HepG2 (cell line): ENCODE data around the gene ZNF74. TPM values are rescaled to one million over a fixed set of nuclear protein-coding genes. Genes with fewer than 3 reads are reported as not detected.

Source experiments
- BCL3 ChIP-seq: sonication (generic); formaldehyde crosslinking; IDR thresholded peaks from 2 replicates; pipeline ENCODE4 v1.5.1; 2020; ENCODE audit warnings: mild to moderate bottlenecking, missing genetic modification reagents, moderate library complexity
- GABPA ChIP-seq, 2 experiments: IDR thresholded peaks; 2 replicates each; pipeline ENCODE4 v1.6.1; 2011 to 2016; ENCODE audit warnings: low read depth in 2 of 2, low read length in 1 of 2, missing biosample characterization in 1 of 2, missing genetic modification characterization in 1 of 2
- HNRNPLL ChIP-seq: fragments of 200-400 bp; formaldehyde crosslinking; IDR thresholded peaks from 2 replicates; pipeline ENCODE4 v1.6.1; 2017; ENCODE audit warnings: mild to moderate bottlenecking, low read depth, low read length; ENCODE audit not compliant: poor library complexity, severe bottlenecking
- MAZ ChIP-seq, 2 experiments: sonication (generic) in 1 of 2; formaldehyde crosslinking in 1 of 2; IDR thresholded peaks; 2 replicates each; pipeline versions ENCODE4 v1.5.0 to v1.6.1; 2012 to 2020; ENCODE audit warnings: low read depth in 2 of 2, mild to moderate bottlenecking in 2 of 2, borderline replicate concordance in 1 of 2, improper control_type of control experiment in 1 of 2, low read length in 1 of 2, missing genetic modification reagents in 1 of 2, moderate library complexity in 1 of 2
- MXD3 ChIP-seq: IDR thresholded peaks from 2 replicates; pipeline ENCODE4 v1.6.1; 2016; ENCODE audit warnings: mild to moderate bottlenecking, missing biosample characterization, missing genetic modification reagents
- NFE2L1 ChIP-seq: sonication (generic); formaldehyde crosslinking; IDR thresholded peaks from 2 replicates; pipeline ENCODE4 v1.4.0; 2020; ENCODE audit warnings: missing genetic modification reagents, mild to moderate bottlenecking, borderline replicate concordance
- NR0B2 ChIP-seq: sonication (generic); formaldehyde crosslinking; IDR thresholded peaks from 2 replicates; pipeline ENCODE4 v1.4.0; 2020; ENCODE audit warnings: mild to moderate bottlenecking, missing genetic modification reagents
- PHF8 ChIP-seq: sonication (generic); formaldehyde crosslinking; IDR thresholded peaks from 2 replicates; pipeline ENCODE4 v1.5.0; 2020; ENCODE audit warnings: missing genetic modification reagents
- PLSCR1 ChIP-seq: sonication (generic); formaldehyde crosslinking; IDR thresholded peaks from 2 replicates; pipeline ENCODE4 v1.5.0; 2020; ENCODE audit warnings: missing genetic modification reagents, mild to moderate bottlenecking, borderline replicate concordance
- ZBTB33 ChIP-seq: sonication (generic); formaldehyde crosslinking; IDR thresholded peaks from 2 replicates; pipeline ENCODE4 v1.4.0; 2020; ENCODE audit warnings: missing genetic modification reagents
- ZBTB38 ChIP-seq: sonication (generic); formaldehyde crosslinking; IDR thresholded peaks from 2 replicates; pipeline ENCODE4 v1.5.1; 2020; ENCODE audit warnings: mild to moderate bottlenecking, missing genetic modification reagents
- ZFP91 ChIP-seq: sonication (generic); formaldehyde crosslinking; IDR thresholded peaks from 2 replicates; pipeline ENCODE4 v1.9.0; 2022; ENCODE audit warnings: missing genetic modification reagents, mild to moderate bottlenecking, borderline replicate concordance
- ZNF687 ChIP-seq: sonication (generic); formaldehyde crosslinking; IDR thresholded peaks from 2 replicates; pipeline ENCODE4 v1.5.1; 2020; ENCODE audit warnings: mild to moderate bottlenecking, missing genetic modification reagents, moderate library complexity
- ZNF891 ChIP-seq: sonication (generic); formaldehyde crosslinking; IDR thresholded peaks from 2 replicates; pipeline ENCODE4 v1.5.0; 2020; ENCODE audit warnings: mild to moderate bottlenecking, missing genetic modification reagents
- polyA plus RNA-seq, 8 experiments: library from polyadenylated mRNA; depleted of rRNA in 3 of 8; stranded (reverse) in 7 of 8; unstranded in 1 of 8; fragments of >200 nt; fragmentation: Illumina TruSeq in 4 of 8; extraction: Trizol in 4 of 8; gene quantifications; 2 replicates each; pipeline versions ENCODE4 v1.2.1 to v1.2.3, GENCODE V29; 2011 to 2016; ENCODE audit warnings: low read depth in 4 of 8, missing spikeins in 1 of 8, mixed read lengths in 1 of 8; ENCODE audit not compliant: insufficient read depth in 1 of 8
- total RNA-seq, 5 experiments: library from RNA; depleted of rRNA; stranded (reverse); fragments of >200 nt; fragmentation: Illumina TruSeq; extraction: Trizol; gene quantifications; 2 replicates each; pipeline ENCODE4 v1.2.3, GENCODE V29; 2016; ENCODE audit warnings: low read depth in 1 of 5

The ZNF74 gene
- total and polyA plus RNA-seq, 2 of the 13 experiments (the other 11 are each of a cell fraction or from before 2014, with no cell fraction given): 6.3 to 9.1 TPM

- TF ChIP-seq ZNF687 (CRISPR knock-in tag): peak; percentile 13; the same call in 1 of the 2 replicates
- TF ChIP-seq MAZ (IDR thresholded peaks at IDR 0.05; ENCODE audit: borderline replicate concordance, low read depth, low read length): peak; percentile 50; the same call in 1 of the 2 replicates
- peak; percentile 22; the same call in 1 of the 2 replicates for TF ChIP-seq MAZ (CRISPR knock-in tag; IDR thresholded peaks at IDR 0.05; ENCODE audit: low read depth)
- peak; percentile 62 for TF ChIP-seq GABPA (IDR thresholded peaks at IDR 0.05; ENCODE audit: low read depth, low read length)
- no peak for TF ChIP-seq GABPA (CRISPR knock-in tag; IDR thresholded peaks at IDR 0.05; ENCODE audit: low read depth)
- TF ChIP-seq PHF8: 0 out of 2 replicates have a peak, but pooled peaks have one; percentile 25
- TF ChIP-seq ZFP91: peak; percentile 15; the same call in 1 of the 2 replicates
- no peak for TF ChIP-seq MXD3 (CRISPR knock-in tag)
- TF ChIP-seq ZNF891: peak; percentile 58; the same call in 1 of the 2 replicates
- TF ChIP-seq NR0B2: 0 out of 2 replicates have a peak, but pooled peaks have one; percentile 56
- no peak for TF ChIP-seq NFE2L1 (CRISPR knock-in tag)
- no peak for TF ChIP-seq PLSCR1 (CRISPR knock-in tag)
- TF ChIP-seq ZBTB38 (CRISPR knock-in tag): peak; percentile 59
- TF ChIP-seq BCL3: 0 out of 2 replicates have a peak, but pooled peaks have one; percentile 39
- TF ChIP-seq ZBTB33 (CRISPR knock-in tag): peak; percentile 21; the same call in 1 of the 2 replicates
- TF ChIP-seq HNRNPLL: peak; percentile 58
These were observed 43.9 kb downstream of the ZNF74 start, which contains the start of gene SCARF2 (continued) for GRCh38 chr22:20437613-20438426.
